ENCODE results near the gene KLHDC4.

The KLHDC4 gene

DNA sequence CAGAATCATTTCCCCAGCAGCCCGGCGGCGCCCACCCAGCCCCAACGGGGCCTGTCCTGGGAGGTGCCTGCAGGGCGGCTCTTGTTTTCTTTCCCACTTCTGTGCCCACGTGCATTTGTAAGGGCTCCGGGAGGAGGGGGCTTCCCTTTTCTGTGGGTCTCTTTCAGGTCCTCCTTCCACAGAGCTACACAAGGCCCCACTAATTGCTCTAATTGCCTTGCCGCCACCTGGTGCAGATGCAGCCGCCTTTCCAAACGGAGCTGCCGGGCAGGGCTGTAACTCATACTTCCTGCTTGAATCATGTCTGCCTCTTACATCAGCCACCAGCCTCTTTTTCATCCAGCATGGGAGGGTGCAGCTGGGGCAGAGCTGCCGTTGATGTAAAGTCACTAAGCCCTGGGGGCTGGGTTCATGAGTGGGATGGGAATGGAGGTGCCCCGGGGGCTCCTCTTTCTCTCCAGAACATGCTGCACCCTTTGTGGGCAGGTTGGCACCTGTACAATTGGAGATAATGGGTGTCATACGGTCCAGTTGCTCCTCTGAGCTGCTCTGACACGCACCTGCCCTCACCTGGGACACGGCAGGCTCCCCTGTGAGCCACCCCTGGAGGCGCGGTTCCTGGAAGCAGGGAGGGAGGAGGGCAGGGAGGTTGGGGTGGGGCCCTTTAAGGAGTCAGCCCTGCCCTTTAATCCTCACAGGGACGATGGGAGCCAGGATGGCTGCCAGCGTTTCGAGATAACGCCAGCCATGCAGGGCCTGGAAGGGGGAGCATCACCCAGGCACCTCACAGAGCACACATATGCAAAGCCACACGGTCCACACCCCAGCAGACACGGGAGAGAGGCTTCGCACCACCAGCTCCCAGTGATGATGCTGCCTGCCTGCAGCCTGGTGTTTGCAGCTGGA is 41.1 kb upstream of the KLHDC4 start:
- peak; percentile 81 for DNase-seq (ENCODE audit: low read depth)
- TF ChIP-seq, protein P1, sequence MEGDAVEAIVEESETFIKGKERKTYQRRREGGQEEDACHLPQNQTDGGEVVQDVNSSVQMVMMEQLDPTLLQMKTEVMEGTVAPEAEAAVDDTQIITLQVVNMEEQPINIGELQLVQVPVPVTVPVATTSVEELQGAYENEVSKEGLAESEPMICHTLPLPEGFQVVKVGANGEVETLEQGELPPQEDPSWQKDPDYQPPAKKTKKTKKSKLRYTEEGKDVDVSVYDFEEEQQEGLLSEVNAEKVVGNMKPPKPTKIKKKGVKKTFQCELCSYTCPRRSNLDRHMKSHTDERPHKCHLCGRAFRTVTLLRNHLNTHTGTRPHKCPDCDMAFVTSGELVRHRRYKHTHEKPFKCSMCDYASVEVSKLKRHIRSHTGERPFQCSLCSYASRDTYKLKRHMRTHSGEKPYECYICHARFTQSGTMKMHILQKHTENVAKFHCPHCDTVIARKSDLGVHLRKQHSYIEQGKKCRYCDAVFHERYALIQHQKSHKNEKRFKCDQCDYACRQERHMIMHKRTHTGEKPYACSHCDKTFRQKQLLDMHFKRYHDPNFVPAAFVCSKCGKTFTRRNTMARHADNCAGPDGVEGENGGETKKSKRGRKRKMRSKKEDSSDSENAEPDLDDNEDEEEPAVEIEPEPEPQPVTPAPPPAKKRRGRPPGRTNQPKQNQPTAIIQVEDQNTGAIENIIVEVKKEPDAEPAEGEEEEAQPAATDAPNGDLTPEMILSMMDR (IDR thresholded peaks at IDR 0.05; ENCODE audit: low read length, missing control alignments), result no peak
- H3K4me3 ChIP-seq (replicated peaks; ENCODE audit: low read depth, low read length), result peak overlapping the region; percentile 44

DNA sequence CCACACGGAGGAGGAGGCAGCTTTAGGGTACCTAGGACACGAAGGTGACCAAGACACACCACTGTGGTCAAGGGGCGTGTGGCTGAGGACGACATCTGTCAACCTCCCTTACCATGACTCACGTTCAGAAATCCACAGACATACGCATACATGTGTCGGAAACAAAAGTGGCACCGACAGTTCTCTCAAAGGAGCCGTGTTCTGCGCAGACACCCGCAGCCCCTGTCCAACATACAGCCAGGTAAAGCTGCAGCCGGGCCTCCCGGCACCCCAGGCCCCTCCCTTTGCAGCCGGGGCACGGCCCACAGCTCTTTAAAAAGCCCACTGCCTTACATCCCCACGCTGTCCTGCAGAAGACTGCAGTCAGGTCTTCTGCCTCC is 40.5 kb upstream of the KLHDC4 start:
- TF ChIP-seq, protein P1 (IDR thresholded peaks at IDR 0.05; ENCODE audit: low read length, missing control alignments), result no peak
- peak overlapping the region; percentile 44 for H3K4me3 ChIP-seq (replicated peaks; ENCODE audit: low read depth, low read length)
- DNase-seq (ENCODE audit: low read depth), result no peak

DNA sequence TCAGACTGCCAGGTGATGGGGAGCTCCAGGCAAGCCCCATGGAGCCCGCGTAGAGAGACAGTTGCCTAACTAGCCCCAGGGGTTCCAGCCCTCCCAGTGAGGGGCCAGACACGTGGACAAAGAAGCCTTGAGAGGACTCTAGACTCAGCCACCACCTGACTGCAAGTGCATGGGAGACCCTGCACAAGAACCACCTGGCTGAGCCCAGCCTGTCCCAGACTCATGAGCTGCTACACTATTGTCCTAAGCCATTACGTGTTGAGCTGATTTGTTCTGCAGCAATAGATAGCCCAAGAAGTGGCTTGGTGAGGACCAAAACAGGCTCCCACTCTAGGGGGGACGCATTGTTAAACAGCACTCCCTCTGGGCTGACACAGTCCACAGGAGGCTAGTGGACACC is 37.6 kb upstream of the KLHDC4 start:
- TF ChIP-seq, protein P1 (IDR thresholded peaks at IDR 0.05; ENCODE audit: low read length, missing control alignments), result no peak
- no peak overlapping the region for H3K4me3 ChIP-seq (replicated peaks; ENCODE audit: low read depth, low read length)
- no peak for DNase-seq (ENCODE audit: low read depth)

DNA sequence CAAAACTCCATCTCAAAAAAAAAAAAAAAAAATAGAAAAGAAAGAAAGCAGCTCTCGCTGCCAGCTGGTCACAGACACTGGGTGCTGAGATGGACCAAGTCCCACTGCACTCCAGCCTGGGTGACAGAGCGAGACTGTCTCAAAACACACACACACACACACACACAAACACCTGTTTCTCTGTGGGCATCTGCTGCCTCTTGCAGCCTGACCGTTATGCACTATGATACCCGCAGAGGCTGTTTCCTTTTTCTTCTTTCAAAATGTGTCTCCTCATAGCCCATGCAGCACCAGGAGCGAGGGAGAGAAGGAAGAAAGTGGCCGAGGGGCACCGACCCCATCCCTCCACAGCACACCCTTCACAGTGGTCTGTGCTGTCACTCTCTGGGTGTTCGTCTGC is 36.9 kb upstream of the KLHDC4 start:
- DNase-seq (ENCODE audit: low read depth), result no peak
- no peak overlapping the region for H3K4me3 ChIP-seq (replicated peaks; ENCODE audit: low read depth, low read length)
- TF ChIP-seq, protein P1 (IDR thresholded peaks at IDR 0.05; ENCODE audit: low read length, missing control alignments), result no peak

DNA sequence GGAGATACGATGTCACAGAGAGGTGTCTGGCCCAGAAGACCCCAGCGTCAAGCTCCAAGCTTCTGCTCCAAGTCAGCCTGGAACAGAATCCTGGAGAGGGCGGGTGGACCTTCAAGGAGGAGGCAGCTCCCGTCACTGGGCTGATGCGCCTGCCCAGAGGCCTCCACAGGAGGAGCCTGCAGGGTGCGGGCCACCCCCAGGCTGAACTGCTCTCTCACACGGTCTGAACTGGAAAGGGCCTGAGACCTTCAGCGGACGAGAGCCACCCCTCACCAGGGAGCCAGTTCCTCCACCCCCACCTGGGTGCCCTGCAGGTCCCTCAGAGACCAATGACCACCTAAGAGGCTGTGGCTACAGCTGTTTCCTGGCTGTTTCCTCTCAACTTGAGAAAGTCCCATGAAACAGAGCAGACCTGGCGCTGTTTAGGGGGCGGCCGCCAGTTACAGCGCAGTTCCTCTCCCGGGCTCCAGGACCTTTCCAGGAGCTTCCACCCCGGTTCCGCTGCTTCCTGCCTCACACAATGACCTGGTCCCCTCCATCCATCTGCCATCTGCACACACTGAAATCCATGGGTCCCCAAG is 36.0 kb upstream of the KLHDC4 start:
- TF ChIP-seq, protein P1 (IDR thresholded peaks at IDR 0.05; ENCODE audit: low read length, missing control alignments), result no peak
- DNase-seq (ENCODE audit: low read depth), result no peak
- H3K4me3 ChIP-seq (replicated peaks; ENCODE audit: low read depth, low read length), result no peak overlapping the region

DNA sequence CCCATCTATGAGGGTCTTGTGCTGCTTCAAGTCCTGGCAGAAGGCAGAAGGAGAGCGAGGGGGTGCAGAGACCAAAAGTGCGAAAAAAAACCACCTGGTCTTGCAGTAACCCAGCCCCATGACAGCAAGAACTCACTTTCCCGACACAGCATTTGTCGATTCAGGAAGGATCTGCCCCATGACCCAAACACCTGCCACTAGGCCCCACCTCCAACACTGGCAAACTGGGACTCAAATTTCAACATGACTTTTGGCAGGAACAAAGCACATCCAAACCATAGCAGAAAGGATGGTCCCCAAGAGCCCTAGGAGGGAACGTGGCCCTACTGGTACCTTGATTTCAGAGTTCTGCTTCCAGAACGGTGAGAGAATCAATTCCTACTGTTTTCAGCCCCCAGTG is 34.7 kb upstream of the KLHDC4 start:
- TF ChIP-seq, protein P1 (IDR thresholded peaks at IDR 0.05; ENCODE audit: low read length, missing control alignments), result no peak
- no peak for DNase-seq (ENCODE audit: low read depth)
- no peak overlapping the region for H3K4me3 ChIP-seq (replicated peaks; ENCODE audit: low read depth, low read length)
